CD14-positive monocyte (primary cell): ENCODE results near the gene RFX3. TPM values are rescaled to one million over a fixed set of nuclear protein-coding genes. Genes with fewer than 3 reads are reported as not detected.

Experiments used
- DNase-seq, 3 donors: peaks; one replicate each; pipeline ENCODE4 v3.0.0-alpha.2; 2011 to 2022
- H2AFZ ChIP-seq: 2 replicates; pipeline ENCODE4 v1.6.0; 2012; ENCODE audit warnings: mild to moderate bottlenecking, low read depth, low read length, inconsistent platforms; ENCODE audit not compliant: insufficient read depth, poor library complexity, severe bottlenecking
- H3K27ac ChIP-seq, 2 donors: 1 replicate in 1 of 2; 2 replicates in 1 of 2; pipeline ENCODE4 v1.5.1; 2012 to 2013; ENCODE audit warnings: low read length in 2 of 2, control low read depth in 1 of 2, inconsistent platforms in 1 of 2, low read depth in 1 of 2, mild to moderate bottlenecking in 1 of 2
- H3K27me3 ChIP-seq, 2 donors: one replicate each; pipeline versions ENCODE4 v1.6.0 to v1.6.1; 2011 to 2013; ENCODE audit warnings: low read length in 2 of 2; ENCODE audit not compliant: control insufficient read depth in 2 of 2, insufficient read depth in 2 of 2
- H3K36me3 ChIP-seq, 2 donors: replicated peaks in 1 of 2; 1 replicate in 1 of 2; 2 replicates in 1 of 2; pipeline versions ENCODE4 v1.5.1 to v1.6.1; 2012 to 2013; ENCODE audit warnings: low read length in 2 of 2, control low read depth in 1 of 2, inconsistent platforms in 1 of 2, mild to moderate bottlenecking in 1 of 2; ENCODE audit not compliant: insufficient read depth in 2 of 2, control insufficient read depth in 1 of 2
- H3K4me1 ChIP-seq, 2 donors: 1 replicate in 1 of 2; 2 replicates in 1 of 2; pipeline versions ENCODE4 v1.5.1 to v1.6.1; 2012 to 2013; ENCODE audit warnings: low read length in 2 of 2, control low read depth in 1 of 2, inconsistent platforms in 1 of 2, mild to moderate bottlenecking in 1 of 2, moderate library complexity in 1 of 2; ENCODE audit not compliant: insufficient read depth in 2 of 2, control insufficient read depth in 1 of 2
- H3K4me2 ChIP-seq: replicated peaks from 2 replicates; pipeline ENCODE3; 2012; ENCODE audit warnings: low read length, moderate library complexity, mild to moderate bottlenecking; ENCODE audit not compliant: poor library complexity, severe bottlenecking; ENCODE audit errors: extremely low read depth
- H3K4me3 ChIP-seq, 3 experiments: fragments of 200-600 bp in 1 of 3; sonication (generic) in 1 of 3; replicated peaks in 1 of 3; 1 replicate in 2 of 3; 2 replicates in 1 of 3; pipeline ENCODE4 v1.5.1; 2011 to 2013; ENCODE audit warnings: low read length in 3 of 3, mild to moderate bottlenecking in 3 of 3, control low read depth in 2 of 3, low read depth in 2 of 3, inconsistent platforms in 1 of 3, moderate library complexity in 1 of 3
- H3K79me2 ChIP-seq: 2 replicates; pipeline ENCODE4 v1.6.0; 2012; ENCODE audit warnings: mild to moderate bottlenecking, control low read depth, inconsistent platforms, low read length, moderate library complexity; ENCODE audit not compliant: insufficient read depth
- H3K9ac ChIP-seq: 2 replicates; pipeline ENCODE4 v1.6.0; 2017; ENCODE audit warnings: low read length, mild to moderate bottlenecking; ENCODE audit not compliant: insufficient read depth, poor library complexity, severe bottlenecking
- H3K9me3 ChIP-seq, 2 donors: replicated peaks in 1 of 2; 1 replicate in 1 of 2; 2 replicates in 1 of 2; pipeline versions ENCODE4 v1.5.1 to v1.6.1; 2012 to 2013; ENCODE audit warnings: low read length in 2 of 2, control low read depth in 1 of 2; ENCODE audit not compliant: control insufficient read depth in 1 of 2, insufficient read depth in 1 of 2
- H4K20me1 ChIP-seq: 2 replicates; pipeline ENCODE4 v1.6.0; 2012; ENCODE audit warnings: mild to moderate bottlenecking, low read length, control low read depth, moderate library complexity; ENCODE audit not compliant: insufficient read depth
- H3K27ac Mint-ChIP-seq, 7 donors: one replicate each; pipeline ENCODE4 v1.8.0; 2020; ENCODE audit warnings: mild to moderate bottlenecking in 7 of 7, mixed read lengths in 7 of 7, moderate library complexity in 6 of 7, inconsistent platforms in 2 of 7
- H3K27me3 Mint-ChIP-seq, 3 donors: one replicate each; pipeline ENCODE4 v1.8.0; 2021 to 2022; ENCODE audit warnings: low read depth in 3 of 3, mild to moderate bottlenecking in 3 of 3, mixed read lengths in 3 of 3, moderate library complexity in 3 of 3, inconsistent platforms in 1 of 3
- H3K36me3 Mint-ChIP-seq, 2 donors: one replicate each; pipeline ENCODE4 v1.8.0; 2020; ENCODE audit warnings: mixed read lengths in 2 of 2, inconsistent platforms in 1 of 2, mild to moderate bottlenecking in 1 of 2
- H3K4me1 Mint-ChIP-seq: one replicate; pipeline ENCODE4 v1.8.0; 2020; ENCODE audit warnings: mild to moderate bottlenecking, mixed read lengths
- H3K4me3 Mint-ChIP-seq, 2 donors: one replicate each; pipeline ENCODE4 v1.8.0; 2020; ENCODE audit warnings: mild to moderate bottlenecking in 2 of 2, mixed read lengths in 2 of 2, moderate library complexity in 1 of 2
- H3K9me3 Mint-ChIP-seq, 7 donors: one replicate each; pipeline ENCODE4 v1.8.0; 2020 to 2022; ENCODE audit warnings: mixed read lengths in 7 of 7, mild to moderate bottlenecking in 6 of 7, moderate library complexity in 6 of 7, inconsistent platforms in 2 of 7
- CTCF ChIP-seq: fragments of 200-600 bp; IDR thresholded peaks from one replicate; pipeline ENCODE4 v1.8.0; 2022; ENCODE audit warnings: antibody characterized with exemption, mild to moderate bottlenecking
- WGBS: methylation state at CpG from one replicate; pipeline ENCODE4 v1.1.5; 2013; ENCODE audit warnings: missing lambda C conversion rate; ENCODE audit not compliant: insufficient coverage; 5-methylcytosine and 5-hydroxymethylcytosine counted together
- intact Hi-C, 2 donors: fragments of 100-400 bp; cut with micrococcal nuclease; formaldehyde crosslinking; loops; one replicate each; pipeline versions ENCODE4 v1.15.0 to v1.15.1; 2023
- polyA plus RNA-seq, 3 donors: library from polyadenylated mRNA; depleted of rRNA in 1 of 3; unstranded in 2 of 3; stranded (reverse) in 1 of 3; fragments of 300-500 nt in 2 of 3; fragments of >200 nt in 1 of 3; fragmentation: Illumina TruSeq in 2 of 3; gene quantifications; 1 replicate in 2 of 3; 2 replicates in 1 of 3; pipeline ENCODE4 v1.2.3, GENCODE V29; 2012 to 2021

RFX3 gene
- polyA plus RNA-seq, 3 donors, result 1.7 to 5.2 (median 3.2) TPM

DNA sequence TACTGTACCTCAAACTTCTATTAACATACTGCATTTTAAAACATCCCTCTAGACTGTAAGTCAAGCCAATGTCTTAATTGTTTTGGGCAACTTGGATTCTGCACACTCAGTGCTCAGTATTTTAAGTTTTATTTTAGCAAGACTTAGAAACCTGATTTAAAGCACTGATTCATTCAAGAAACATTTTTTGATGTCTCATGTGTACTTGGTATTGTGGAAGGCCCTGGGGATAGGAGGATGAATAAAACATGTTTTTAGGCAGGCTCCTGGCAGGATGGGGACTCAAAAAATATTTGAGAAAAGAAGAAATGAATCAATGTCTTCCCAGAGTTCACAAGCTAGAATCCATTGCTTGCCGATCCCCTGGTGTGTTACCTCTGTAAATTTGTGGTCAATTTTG, 347.9 kb downstream of the RFX3 start:
- Histone ChIP-seq H4K20me1 (no peaks in the 10 kb centered on the region), H3K4me2 (no peak overlapping the region), H2AFZ (no peak overlapping the region), H3K4me3 (no peak overlapping the region), H3K36me3 (no peaks in the 10 kb centered on the region), H3K9ac (no peak overlapping the region), H3K9me3 (no peaks in the 10 kb centered on the region), H3K27ac (no peak overlapping the region), H3K27me3 (peaks cover 10 to 27% of the 10 kb centered on the region in 2 donors), H3K4me1 (peaks cover 7% of the 10 kb centered on the region in 2 donors), H3K79me2 (no peaks in the 10 kb centered on the region)
- Mint-ChIP-seq H3K27ac (peak overlapping the region in 1 of 7 donors; percentile 51), H3K4me3 (no peak overlapping the region), H3K36me3 (no peaks in the 10 kb centered on the region), H3K9me3 (peaks cover 0 to 4% (median 0%) of the 10 kb centered on the region in 7 donors), H3K4me1 (peaks cover 11% of the 10 kb centered on the region), H3K27me3 (peaks cover 21 to 24% (median 24%) of the 10 kb centered on the region in 3 donors)
- intact Hi-C loops, result no loop called here
- TF ChIP-seq CTCF, result no peak
- DNase-seq, result no peak
- WGBS, result no CpG with 5 or more reads among the region's 1 CpG

DNA sequence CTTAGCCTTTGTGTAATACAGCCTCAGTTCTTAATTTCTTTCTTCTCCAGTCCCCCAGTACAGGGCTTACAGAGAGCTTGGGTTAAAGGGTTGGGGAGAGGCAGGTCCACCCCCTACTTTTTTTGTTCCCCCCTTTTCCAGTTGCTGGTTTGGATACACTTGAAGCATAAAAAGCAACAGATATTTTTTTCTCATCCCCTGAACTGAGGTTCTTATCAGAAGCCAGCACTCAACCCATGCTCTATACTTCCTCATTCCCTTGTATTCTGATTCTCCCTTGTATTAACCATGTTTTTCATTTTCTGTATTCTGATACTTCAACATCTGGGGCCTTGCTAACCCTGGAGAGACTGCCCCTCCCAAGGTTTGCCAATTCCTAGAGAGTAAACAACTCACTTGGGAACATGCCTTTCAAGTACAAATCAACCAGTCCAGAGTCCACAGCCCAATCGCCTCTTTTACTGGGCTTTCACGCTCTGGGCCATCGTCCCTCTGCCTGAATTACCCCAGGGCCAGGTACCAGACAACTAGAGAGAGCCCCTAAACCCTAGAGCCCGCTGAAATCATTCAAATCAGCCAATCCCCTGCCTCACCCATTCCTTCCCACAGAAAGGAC, 348.5 kb downstream of the RFX3 start:
- Histone ChIP-seq H3K27ac (no peak overlapping the region), H4K20me1 (no peaks in the 10 kb centered on the region), H3K9ac (no peak overlapping the region), H3K27me3 (peaks cover 8 to 24% of the 10 kb centered on the region in 2 donors), H3K4me3 (no peak overlapping the region), H3K4me2 (no peak overlapping the region), H3K4me1 (peaks cover 7% of the 10 kb centered on the region in 2 donors), H3K36me3 (no peaks in the 10 kb centered on the region), H3K9me3 (no peaks in the 10 kb centered on the region), H3K79me2 (no peaks in the 10 kb centered on the region), H2AFZ (no peak overlapping the region)
- TF ChIP-seq CTCF, result no peak
- no peak for DNase-seq
- intact Hi-C loops, result no loop called here
- no peak overlapping the region for H3K27ac Mint-ChIP-seq
- peaks cover 21 to 24% (median 21%) of the 10 kb centered on the region in 3 donors for H3K27me3 Mint-ChIP-seq
- H3K9me3 Mint-ChIP-seq, result peaks cover 0 to 4% (median 0%) of the 10 kb centered on the region in 7 donors
- peaks cover 11% of the 10 kb centered on the region for H3K4me1 Mint-ChIP-seq
- no peak overlapping the region for H3K4me3 Mint-ChIP-seq
- 84% methylated on average over 4 of the region's 4 CpGs for WGBS
- no peaks in the 10 kb centered on the region for H3K36me3 Mint-ChIP-seq
